ENCODE results near the gene ERCC6.

DNA sequence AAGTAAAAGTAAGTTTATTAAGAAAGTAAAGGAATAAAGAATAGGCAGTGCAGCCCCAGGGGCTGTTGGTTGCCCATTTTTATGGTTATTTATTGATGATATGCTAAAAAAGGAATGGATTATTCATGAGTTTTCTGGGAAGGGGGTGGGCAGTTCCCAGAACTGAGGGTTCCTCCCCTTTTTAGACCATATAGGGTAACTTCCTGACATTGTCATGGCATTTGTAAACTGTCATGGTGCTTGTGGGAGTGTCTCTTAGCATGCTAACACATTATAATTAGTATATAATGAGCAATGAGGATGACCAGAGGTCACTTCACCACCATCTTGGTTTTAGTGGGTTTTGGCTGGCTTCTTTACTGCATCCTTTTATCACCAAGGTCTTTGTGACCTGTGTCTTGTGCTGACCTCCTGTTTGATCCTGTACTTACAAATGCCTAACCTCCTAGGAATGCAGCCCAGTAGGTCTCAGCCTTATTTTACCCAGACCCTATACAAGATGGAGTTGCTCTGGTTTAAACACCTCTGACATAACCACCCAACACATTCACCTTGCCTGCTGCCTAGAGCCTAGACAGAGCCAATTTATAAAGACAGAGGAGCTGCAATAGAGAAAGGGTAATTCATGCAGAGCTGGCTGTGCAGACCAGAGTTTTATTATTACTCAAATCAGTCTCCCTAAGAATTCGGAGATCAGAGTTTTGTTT is 10.9 kb upstream of the ERCC6 start:
- TF ChIP-seq POLR2A (IDR thresholded peaks at IDR 0.05) (no peak), EP300 (IDR thresholded peaks at IDR 0.05) (no peak)
- TF ChIP-seq, protein P1, sequence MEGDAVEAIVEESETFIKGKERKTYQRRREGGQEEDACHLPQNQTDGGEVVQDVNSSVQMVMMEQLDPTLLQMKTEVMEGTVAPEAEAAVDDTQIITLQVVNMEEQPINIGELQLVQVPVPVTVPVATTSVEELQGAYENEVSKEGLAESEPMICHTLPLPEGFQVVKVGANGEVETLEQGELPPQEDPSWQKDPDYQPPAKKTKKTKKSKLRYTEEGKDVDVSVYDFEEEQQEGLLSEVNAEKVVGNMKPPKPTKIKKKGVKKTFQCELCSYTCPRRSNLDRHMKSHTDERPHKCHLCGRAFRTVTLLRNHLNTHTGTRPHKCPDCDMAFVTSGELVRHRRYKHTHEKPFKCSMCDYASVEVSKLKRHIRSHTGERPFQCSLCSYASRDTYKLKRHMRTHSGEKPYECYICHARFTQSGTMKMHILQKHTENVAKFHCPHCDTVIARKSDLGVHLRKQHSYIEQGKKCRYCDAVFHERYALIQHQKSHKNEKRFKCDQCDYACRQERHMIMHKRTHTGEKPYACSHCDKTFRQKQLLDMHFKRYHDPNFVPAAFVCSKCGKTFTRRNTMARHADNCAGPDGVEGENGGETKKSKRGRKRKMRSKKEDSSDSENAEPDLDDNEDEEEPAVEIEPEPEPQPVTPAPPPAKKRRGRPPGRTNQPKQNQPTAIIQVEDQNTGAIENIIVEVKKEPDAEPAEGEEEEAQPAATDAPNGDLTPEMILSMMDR (IDR thresholded peaks at IDR 0.05) = no peak

Measured in sigmoid colon (tissue), 4 donors.